Measurements from ENCODE around the gene SPRING1.

The SPRING1 gene

GRCh38 chr12:116714175-116714574, 23.7 kb downstream of the SPRING1 start:
- Mint-ChIP-seq H3K27me3 (ENCODE audit: low read depth, poor library complexity) (peaks cover 7% of the 10 kb centered on the region), H3K4me1 (peaks cover 93% of the 10 kb centered on the region), H3K9me3 (no peaks in the 10 kb centered on the region), H3K27ac (no peak overlapping the region), H3K36me3 (ENCODE audit: low read depth) (peaks cover 22% of the 10 kb centered on the region), H3K4me3 (no peak overlapping the region)
- DNase-seq = no peak
- no peak for TF ChIP-seq CTCF (IDR thresholded peaks at IDR 0.05)

- no peaks in the 10 kb centered on the region for H3K9me3 Mint-ChIP-seq
- H3K4me1 Mint-ChIP-seq = peaks cover 93% of the 10 kb centered on the region
- no peak overlapping the region for H3K4me3 Mint-ChIP-seq
- no peak for TF ChIP-seq CTCF (IDR thresholded peaks at IDR 0.05)
- H3K36me3 Mint-ChIP-seq (ENCODE audit: low read depth) = peaks cover 22% of the 10 kb centered on the region
- no peak for DNase-seq
- no peak overlapping the region for H3K27ac Mint-ChIP-seq
- peaks cover 7% of the 10 kb centered on the region for H3K27me3 Mint-ChIP-seq (ENCODE audit: low read depth, poor library complexity)
Observed at GRCh38 chr12:116713527-116713926, 24.3 kb downstream of the SPRING1 start.

GRCh38 chr12:116712458-116713303, 25.2 kb downstream of the SPRING1 start:
- Mint-ChIP-seq H3K4me1 (peaks cover 88% of the 10 kb centered on the region), H3K27me3 (ENCODE audit: low read depth, poor library complexity) (peaks cover 7% of the 10 kb centered on the region), H3K36me3 (ENCODE audit: low read depth) (peaks cover 22% of the 10 kb centered on the region), H3K9me3 (no peaks in the 10 kb centered on the region), H3K27ac (peak overlapping the region; percentile 94), H3K4me3 (peak overlapping the region; percentile 33)
- DNase-seq = no peak
- TF ChIP-seq CTCF (IDR thresholded peaks at IDR 0.05) = no peak

GRCh38 chr12:116710370-116711150, 27.3 kb downstream of the SPRING1 start:
- Mint-ChIP-seq H3K27ac (peak overlapping the region; percentile 31), H3K27me3 (ENCODE audit: low read depth, poor library complexity) (peaks cover 7% of the 10 kb centered on the region), H3K4me1 (peaks cover 66% of the 10 kb centered on the region), H3K9me3 (no peaks in the 10 kb centered on the region), H3K4me3 (peak overlapping the region; percentile 51), H3K36me3 (ENCODE audit: low read depth) (peaks cover 6% of the 10 kb centered on the region)
- DNase-seq = no peak
- TF ChIP-seq CTCF (IDR thresholded peaks at IDR 0.05) = no peak

- Mint-ChIP-seq H3K4me1 (peaks cover 62% of the 10 kb centered on the region), H3K27me3 (ENCODE audit: low read depth, poor library complexity) (peaks cover 7% of the 10 kb centered on the region), H3K4me3 (peak overlapping the region; percentile 50), H3K36me3 (ENCODE audit: low read depth) (peaks cover 2% of the 10 kb centered on the region), H3K27ac (no peak overlapping the region), H3K9me3 (no peaks in the 10 kb centered on the region)
- no peak for DNase-seq
- TF ChIP-seq CTCF (IDR thresholded peaks at IDR 0.05) = no peak
Observed at GRCh38 chr12:116709768-116710167, 28.1 kb downstream of the SPRING1 start.

Measured in nephron progenitor cell (in vitro differentiated cells).